RWPE1 (cell line): ENCODE results near the gene ACTN4.

Experiments used
- CTCF ChIA-PET: fragments of 350-600 bp; sonication (Branson Sonifier 250); formaldehyde crosslinking; extraction: SDS; loops from one replicate; lab custom pipeline; 2021; lab: Yijun Ruan, JAX
- POLR2A ChIA-PET: fragments of 400-600 bp; formaldehyde crosslinking; extraction: SDS; loops from one replicate; lab custom pipeline; 2020; ENCODE audit warnings: antibody characterized with exemption; ENCODE audit not compliant: low non-redundant PET; lab: Yijun Ruan, JAX
- DNase-seq: peaks from one replicate; pipeline ENCODE4 v3.0.0; 2012; ENCODE audit warnings: low spot score
- H3K27ac ChIP-seq: fragments of 450-650 bp; 2 replicates; pipeline ENCODE4 v1.5.1; 2017
- CTCF ChIP-seq: fragments of 450-650 bp; conservative IDR thresholded peaks from 2 replicates; pipeline ENCODE4 v1.5.1; 2017; ENCODE audit warnings: low read depth, mild to moderate bottlenecking

ACTN4 gene

GRCh38 chr19:38709119-38709518 is 61.7 kb downstream of the ACTN4 start:
- ChIA-PET POLR2A (interaction anchor here (0.6 kb wide), 1 partner anchor 67 kb away, joined by 3 read pairs; no protein-coding TSS in a partner anchor), CTCF (no interaction called here)
- no peak for TF ChIP-seq CTCF
- H3K27ac ChIP-seq = peak overlapping the region; percentile 87
- no peak for DNase-seq

DNA sequence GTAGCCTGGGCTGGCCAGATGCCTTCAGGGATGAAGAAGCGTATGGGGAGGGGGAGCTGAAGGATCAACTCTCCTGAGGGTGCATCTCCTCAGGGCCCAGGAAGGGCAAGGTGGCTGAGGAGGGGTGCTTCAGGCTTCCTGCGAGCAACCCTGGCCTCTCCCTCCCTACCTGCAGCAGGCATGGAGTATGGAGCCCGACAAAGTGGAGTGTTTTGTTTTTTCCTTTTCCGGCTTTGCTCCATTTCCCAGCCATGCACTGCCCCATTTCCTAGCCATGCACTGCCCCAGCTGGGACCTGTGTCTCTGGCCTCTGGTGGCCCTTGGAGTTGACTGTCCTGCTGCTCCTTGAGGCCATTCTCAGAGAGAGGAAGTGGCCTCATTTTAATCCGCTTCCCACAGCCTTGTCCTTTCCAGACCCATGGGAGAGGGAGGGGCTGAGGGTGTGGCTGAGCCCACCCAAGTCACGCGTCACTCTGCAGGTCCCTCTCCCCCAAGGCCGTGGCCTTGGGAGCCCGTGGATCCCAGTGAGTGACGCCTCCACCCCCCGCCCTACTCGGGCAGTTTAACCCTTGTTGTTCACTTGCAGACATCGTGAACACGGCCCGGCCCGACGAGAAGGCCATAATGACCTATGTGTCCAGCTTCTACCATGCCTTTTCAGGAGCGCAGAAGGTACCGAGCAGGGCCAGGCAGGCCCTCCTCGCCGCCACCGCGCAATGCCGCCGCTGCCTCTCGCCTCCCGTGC is 62.4 kb downstream of the ACTN4 start:
- CTCF ChIA-PET = no interaction called here

DNA sequence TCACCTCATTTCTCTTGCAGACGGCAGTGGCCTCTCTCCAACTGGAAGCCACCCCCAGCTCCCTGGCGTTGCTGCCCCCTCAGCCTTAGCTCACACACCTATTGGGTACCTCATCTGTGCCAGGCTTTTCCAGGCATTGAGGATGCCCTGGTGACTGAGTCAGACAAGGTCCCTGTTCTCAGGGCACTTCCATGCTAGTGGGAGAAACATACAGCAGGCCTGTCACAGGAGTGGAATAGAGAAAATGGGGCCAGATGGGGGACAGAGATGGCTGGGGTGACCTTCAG is 62.9 kb downstream of the ACTN4 start:
- DNase-seq = no peak
- H3K27ac ChIP-seq = peak overlapping the region; percentile 87
- CTCF ChIA-PET = no interaction called here
- no peak for TF ChIP-seq CTCF
- POLR2A ChIA-PET = no interaction called here

More for the DNA sequence above, 62.4 kb downstream of the ACTN4 start:
- no peak for TF ChIP-seq CTCF
- POLR2A ChIA-PET = no interaction called here
- peak overlapping the region; percentile 87 for H3K27ac ChIP-seq
- no peak for DNase-seq

DNA sequence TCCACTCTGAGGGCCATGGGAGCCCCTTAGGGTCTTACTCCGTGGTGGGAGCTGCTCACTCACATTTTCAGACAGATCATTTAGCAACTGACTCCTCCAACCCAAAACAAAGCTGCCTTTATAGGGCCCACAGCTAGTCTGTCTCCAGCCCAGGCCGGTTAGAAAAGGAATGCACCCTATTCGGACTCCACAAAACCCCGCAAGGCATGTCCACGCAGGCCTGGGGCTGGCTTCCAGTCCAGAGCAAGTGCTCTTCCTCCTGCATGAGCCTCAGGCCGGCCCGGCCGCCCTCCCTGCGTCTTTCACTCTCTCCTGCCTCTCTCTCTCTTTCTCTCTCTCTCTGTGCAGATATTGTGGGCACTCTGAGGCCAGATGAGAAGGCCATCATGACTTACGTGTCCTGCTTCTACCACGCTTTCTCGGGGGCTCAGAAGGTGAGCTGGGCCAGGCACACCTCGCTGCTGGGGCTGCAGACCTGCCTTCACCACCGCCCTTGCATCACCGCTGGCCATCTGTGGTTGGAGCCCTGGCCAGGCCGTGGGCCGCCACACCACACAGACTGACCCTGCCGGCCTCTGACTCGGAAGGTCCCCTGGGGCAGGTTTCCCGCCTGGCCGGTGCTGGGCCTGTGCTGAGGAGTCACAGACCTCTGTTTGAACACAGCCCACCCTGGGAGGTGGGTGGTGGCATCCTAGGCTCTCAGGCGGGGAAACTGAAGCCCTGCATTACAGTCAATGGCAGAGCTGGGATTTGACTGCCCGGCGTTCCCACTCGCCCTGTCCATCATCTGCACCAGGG is 63.7 kb downstream of the ACTN4 start:
- ChIA-PET CTCF (no interaction called here), POLR2A (no interaction called here)
- no peak for DNase-seq
- H3K27ac ChIP-seq = peak overlapping the region; percentile 87
- no peak for TF ChIP-seq CTCF

DNA sequence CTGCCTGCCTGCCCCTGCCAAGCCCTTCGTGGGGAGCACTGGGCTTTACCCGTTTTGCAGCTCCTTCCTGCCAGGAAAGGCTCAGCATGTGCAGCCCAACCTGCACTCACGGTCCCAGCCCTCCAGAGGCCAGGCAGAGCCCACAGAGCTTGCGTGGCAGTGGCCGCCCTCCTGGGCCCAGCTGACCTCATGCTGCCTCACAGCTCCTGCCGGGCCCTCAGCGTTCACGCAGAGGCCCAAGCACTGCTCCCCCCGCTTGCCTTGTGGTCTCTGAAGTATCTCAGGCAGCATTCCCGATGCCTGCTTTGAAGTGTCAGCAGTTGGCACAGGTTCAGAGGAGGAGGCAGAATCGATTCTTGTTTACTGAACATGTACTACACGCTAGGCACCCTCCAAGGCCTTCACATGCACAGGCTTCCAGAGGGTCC is 64.3 kb downstream of the ACTN4 start:
- ChIA-PET CTCF (no interaction called here), POLR2A (no interaction called here)
- DNase-seq = no peak
- peak overlapping the region; percentile 87 for H3K27ac ChIP-seq
- TF ChIP-seq CTCF = no peak

DNA sequence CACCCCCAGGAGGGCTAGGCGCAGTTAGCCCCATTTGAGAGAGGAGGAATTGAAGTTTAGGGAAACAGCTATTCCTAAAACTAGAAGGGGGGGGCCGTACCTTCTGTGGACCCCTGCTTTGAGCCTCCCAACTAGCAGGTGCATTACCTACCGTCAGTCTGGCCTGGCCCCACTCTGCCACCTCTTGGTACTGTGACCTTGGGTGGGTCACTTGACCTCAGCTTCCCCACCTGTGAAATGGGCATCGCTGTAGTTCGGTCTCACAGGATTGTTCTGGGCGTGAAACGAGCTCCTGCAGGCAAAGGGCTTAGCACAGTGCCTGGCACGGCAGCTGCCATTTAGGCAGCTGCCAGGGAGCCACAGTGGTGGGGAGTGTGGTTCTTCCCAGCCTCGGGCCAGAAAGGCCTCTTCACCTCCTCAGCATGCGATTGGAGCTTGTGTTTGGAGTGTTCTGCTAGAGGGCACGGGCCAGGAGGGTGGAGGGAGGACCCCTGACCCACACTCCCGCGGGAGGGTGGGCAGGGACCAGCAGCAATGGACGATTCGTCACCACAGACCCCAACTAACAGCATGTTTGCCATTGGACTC is 64.8 kb downstream of the ACTN4 start:
- TF ChIP-seq CTCF = no peak
- H3K27ac ChIP-seq = peak overlapping the region; percentile 87
- ChIA-PET CTCF (no interaction called here), POLR2A (no interaction called here)
- no peak for DNase-seq
